ENCODE data around the gene LRCH3. TPM values are rescaled to one million over a fixed set of nuclear protein-coding genes. Genes with fewer than 3 reads are reported as not detected.

Gene LRCH3
- total RNA-seq, 1 experiment from 2014 or later = 43.1 TPM

GRCh38 chr3:197836244-197836643 lies 45.2 kb downstream of the LRCH3 start:
- no peak overlapping the region for H3K4me3 ChIP-seq (ENCODE audit: low read length)
- H4K20me1 ChIP-seq (ENCODE audit: low read length) = no peaks in the 10 kb centered on the region
- H2AFZ ChIP-seq (ENCODE audit: low read length) = no peak overlapping the region
- no peaks in the 10 kb centered on the region for H3K79me2 ChIP-seq (ENCODE audit: low read length)
- H3F3A ChIP-seq (ENCODE audit: low read length, unreplicated experiment) = no peaks in the 10 kb centered on the region
- H3K4me1 ChIP-seq (ENCODE audit: insufficient read depth, low read length) = no peaks in the 10 kb centered on the region
- H3K9ac ChIP-seq (ENCODE audit: low read length) = no peak overlapping the region
- TF ChIP-seq, protein P1, sequence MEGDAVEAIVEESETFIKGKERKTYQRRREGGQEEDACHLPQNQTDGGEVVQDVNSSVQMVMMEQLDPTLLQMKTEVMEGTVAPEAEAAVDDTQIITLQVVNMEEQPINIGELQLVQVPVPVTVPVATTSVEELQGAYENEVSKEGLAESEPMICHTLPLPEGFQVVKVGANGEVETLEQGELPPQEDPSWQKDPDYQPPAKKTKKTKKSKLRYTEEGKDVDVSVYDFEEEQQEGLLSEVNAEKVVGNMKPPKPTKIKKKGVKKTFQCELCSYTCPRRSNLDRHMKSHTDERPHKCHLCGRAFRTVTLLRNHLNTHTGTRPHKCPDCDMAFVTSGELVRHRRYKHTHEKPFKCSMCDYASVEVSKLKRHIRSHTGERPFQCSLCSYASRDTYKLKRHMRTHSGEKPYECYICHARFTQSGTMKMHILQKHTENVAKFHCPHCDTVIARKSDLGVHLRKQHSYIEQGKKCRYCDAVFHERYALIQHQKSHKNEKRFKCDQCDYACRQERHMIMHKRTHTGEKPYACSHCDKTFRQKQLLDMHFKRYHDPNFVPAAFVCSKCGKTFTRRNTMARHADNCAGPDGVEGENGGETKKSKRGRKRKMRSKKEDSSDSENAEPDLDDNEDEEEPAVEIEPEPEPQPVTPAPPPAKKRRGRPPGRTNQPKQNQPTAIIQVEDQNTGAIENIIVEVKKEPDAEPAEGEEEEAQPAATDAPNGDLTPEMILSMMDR (conservative IDR thresholded peaks at IDR 0.05; ENCODE audit: low read depth, low read length) = no peak
- TF ChIP-seq EZH2phosphoT487 (IDR thresholded peaks at IDR 0.05; ENCODE audit: borderline replicate concordance, low read length) (no peak), EZH2 (IDR thresholded peaks at IDR 0.05; ENCODE audit: low read length, unreplicated experiment) (no peak)
- no TSS peak for BruUV-seq (replicated peaks)
- H3K9me2 ChIP-seq (replicated peaks; ENCODE audit: low read length) = no peaks in the 10 kb centered on the region
- H3K4me2 ChIP-seq (ENCODE audit: low read length) = no peak overlapping the region
- intact Hi-C loops (cut with micrococcal nuclease) = no loop called here
- DNase-seq = no peak
- POLR2A ChIA-PET (ENCODE audit: unreplicated experiment) = no interaction called here
- no peaks in the 10 kb centered on the region for H3K9me3 ChIP-seq (ENCODE audit: low read length)
- H3K27ac ChIP-seq (ENCODE audit: low read length) = no peak overlapping the region
- H3K36me3 ChIP-seq (ENCODE audit: low read depth, low read length) = peaks cover 30% of the 10 kb centered on the region
- CTCF ChIA-PET = no interaction called here
- ATAC-seq = no peak
- H3K27me3 ChIP-seq (ENCODE audit: low read length) = no peaks in the 10 kb centered on the region

DNA sequence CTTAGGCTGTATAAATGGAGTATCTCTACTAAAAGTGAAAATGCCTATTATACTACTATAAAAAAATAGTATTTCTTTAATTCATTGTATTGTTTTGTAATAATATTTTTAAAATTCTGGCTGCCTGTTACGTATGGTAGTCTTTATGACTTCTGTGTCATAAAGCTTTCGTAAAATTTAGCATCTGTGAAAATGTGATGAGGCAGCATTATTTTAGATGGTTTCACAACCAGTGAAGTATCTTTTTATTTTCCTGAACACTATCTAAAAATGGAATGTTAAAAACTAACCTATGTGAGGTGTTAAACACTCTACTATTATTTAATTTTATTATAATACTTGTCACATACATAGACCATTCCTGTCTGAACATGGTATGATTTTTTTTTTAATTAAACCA lies 46.2 kb downstream of the LRCH3 start:
- Histone ChIP-seq H3K27ac (ENCODE audit: low read length) (no peak overlapping the region), H3K9me3 (ENCODE audit: low read length) (no peaks in the 10 kb centered on the region), H2AFZ (ENCODE audit: low read length) (no peak overlapping the region), H3K9ac (ENCODE audit: low read length) (no peak overlapping the region), H3K4me1 (ENCODE audit: insufficient read depth, low read length) (no peaks in the 10 kb centered on the region), H3F3A (ENCODE audit: low read length, unreplicated experiment) (no peaks in the 10 kb centered on the region), H3K9me2 (replicated peaks; ENCODE audit: low read length) (no peaks in the 10 kb centered on the region), H3K27me3 (ENCODE audit: low read length) (no peaks in the 10 kb centered on the region), H3K4me2 (ENCODE audit: low read length) (no peak overlapping the region), H3K4me3 (ENCODE audit: low read length) (no peak overlapping the region), H4K20me1 (ENCODE audit: low read length) (no peaks in the 10 kb centered on the region), H3K36me3 (ENCODE audit: low read depth, low read length) (peaks cover 32% of the 10 kb centered on the region), H3K79me2 (ENCODE audit: low read length) (no peaks in the 10 kb centered on the region)
- POLR2A ChIA-PET (ENCODE audit: unreplicated experiment) = no interaction called here
- CTCF ChIA-PET = no interaction called here
- ATAC-seq = no peak
- intact Hi-C loops (cut with micrococcal nuclease) = no loop called here
- no TSS peak for BruUV-seq (replicated peaks)
- TF ChIP-seq EZH2 (IDR thresholded peaks at IDR 0.05; ENCODE audit: low read length, unreplicated experiment) (no peak), EZH2phosphoT487 (IDR thresholded peaks at IDR 0.05; ENCODE audit: borderline replicate concordance, low read length) (no peak)
- TF ChIP-seq, protein P1 (conservative IDR thresholded peaks at IDR 0.05; ENCODE audit: low read depth, low read length) = no peak
- no peak for DNase-seq

DNA sequence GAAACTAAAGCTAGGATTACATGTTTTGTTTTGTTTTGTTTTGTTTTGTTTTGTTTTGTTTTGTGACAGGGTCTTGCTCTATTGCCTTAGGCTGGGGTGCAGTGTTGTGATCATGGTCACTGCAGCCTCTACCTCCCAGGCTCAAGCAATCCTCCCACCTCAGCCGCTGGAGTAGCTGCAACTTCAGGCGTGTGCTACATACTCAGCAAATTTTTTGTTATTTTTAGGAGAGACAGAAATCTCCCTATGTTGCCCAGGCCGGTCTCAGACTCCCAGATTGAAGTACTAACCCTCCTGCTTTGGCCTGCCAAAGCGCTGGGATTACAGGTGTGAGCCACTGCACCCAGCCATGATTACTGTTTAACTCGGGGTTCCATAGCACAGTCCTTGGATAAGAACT lies 50.7 kb downstream of the LRCH3 start:
- no TSS peak for BruUV-seq (replicated peaks)
- TF ChIP-seq, protein P1 (conservative IDR thresholded peaks at IDR 0.05; ENCODE audit: low read depth, low read length) = no peak
- TF ChIP-seq EZH2 (IDR thresholded peaks at IDR 0.05; ENCODE audit: low read length, unreplicated experiment) (no peak), EZH2phosphoT487 (IDR thresholded peaks at IDR 0.05; ENCODE audit: borderline replicate concordance, low read length) (no peak)
- POLR2A ChIA-PET (ENCODE audit: unreplicated experiment) = no interaction called here

More for the DNA sequence above, 50.7 kb downstream of the LRCH3 start:
- ATAC-seq (no peak), DNase-seq (no peak)
- Histone ChIP-seq H3K4me2 (ENCODE audit: low read length) (no peak overlapping the region), H4K20me1 (ENCODE audit: low read length) (no peaks in the 10 kb centered on the region), H3K9me3 (ENCODE audit: low read length) (no peaks in the 10 kb centered on the region), H3K27me3 (ENCODE audit: low read length) (no peaks in the 10 kb centered on the region), H3K4me1 (ENCODE audit: insufficient read depth, low read length) (no peaks in the 10 kb centered on the region), H3K79me2 (ENCODE audit: low read length) (no peaks in the 10 kb centered on the region), H3K9ac (ENCODE audit: low read length) (no peak overlapping the region), H3K4me3 (ENCODE audit: low read length) (no peak overlapping the region), H2AFZ (ENCODE audit: low read length) (no peak overlapping the region), H3K27ac (ENCODE audit: low read length) (no peak overlapping the region), H3K9me2 (replicated peaks; ENCODE audit: low read length) (no peaks in the 10 kb centered on the region), H3K36me3 (ENCODE audit: low read depth, low read length) (peaks cover 25% of the 10 kb centered on the region), H3F3A (ENCODE audit: low read length, unreplicated experiment) (no peaks in the 10 kb centered on the region)
- CTCF ChIA-PET = no interaction called here
- intact Hi-C loops (cut with micrococcal nuclease) = no loop called here

Measured in PC-3 (cell line).